NT2/D1 (cell line): ENCODE data around the gene TENM4.

Experiments used
- SUZ12 ChIP-seq: IDR thresholded peaks from 2 replicates; pipeline ENCODE4 v1.6.1; 2011; ENCODE audit not compliant: insufficient read length, insufficient read depth; ENCODE audit errors: extremely low read depth
- YY1 ChIP-seq: IDR thresholded peaks from 2 replicates; pipeline ENCODE4 v1.6.1; 2011; ENCODE audit not compliant: insufficient read length, insufficient read depth
- ZNF274 ChIP-seq: IDR thresholded peaks from 2 replicates; pipeline ENCODE4 v1.6.1; 2011; ENCODE audit warnings: mild to moderate bottlenecking, low read depth, low read length

DNA sequence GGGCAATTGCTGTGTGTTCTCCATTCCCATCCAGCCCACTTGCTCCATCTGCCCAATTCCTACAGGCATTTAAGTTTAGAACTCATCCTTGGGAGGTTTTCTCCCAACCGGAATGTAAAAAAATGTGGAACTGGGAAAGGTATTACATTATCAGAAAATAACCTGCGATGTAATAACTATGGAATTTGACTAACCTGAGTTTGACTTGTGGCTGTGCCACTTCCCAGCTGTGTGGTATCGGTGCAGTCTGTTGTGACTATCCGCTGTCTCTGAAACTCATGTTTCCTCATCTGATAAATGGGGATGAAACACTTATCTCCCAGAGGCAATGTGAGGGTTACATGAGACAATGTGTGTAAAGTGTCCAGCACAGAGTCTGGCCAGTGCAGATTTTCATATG lies 77.6 kb downstream of the TENM4 start:
- TF ChIP-seq SUZ12 (no peak), ZNF274 (no peak), YY1 (no peak)
